Stomach (tissue), 9 donors: ENCODE results near the gene PRSS57. TPM values are rescaled to one million over a fixed set of nuclear protein-coding genes. Genes with fewer than 3 reads are reported as not detected.
A peak's percentile ranks its signal among the peaks of the same experiment; 100 is the strongest.

Experiments used
- DNase-seq, 2 donors: peaks; one replicate each; pipeline versions ENCODE4 v3.0.0 to v3.0.0-alpha.2; 2013 to 2019
- H3K27ac ChIP-seq, 5 donors: fragments of 200-600 bp in 4 of 5; sonication (generic) in 4 of 5; one replicate each; pipeline ENCODE4 v1.5.1; 2013 to 2019; ENCODE audit warnings: mild to moderate bottlenecking in 1 of 5, moderate library complexity in 1 of 5
- H3K27me3 ChIP-seq, 3 donors: fragments of 200-600 bp; sonication (generic); one replicate each; pipeline ENCODE4 v1.5.1; 2017 to 2019; ENCODE audit warnings: mixed run types in 1 of 3
- H3K36me3 ChIP-seq, 4 donors: fragments of 200-600 bp; sonication (generic); 1 replicate in 3 of 4; 2 replicates in 1 of 4; pipeline ENCODE4 v1.5.1; 2016 to 2019
- H3K4me1 ChIP-seq, 4 donors: fragments of 200-600 bp; sonication (generic); one replicate each; pipeline ENCODE4 v1.5.1; 2016 to 2019
- H3K4me3 ChIP-seq, 4 donors: fragments of 200-600 bp; sonication (generic) in 3 of 4; one replicate each; pipeline ENCODE4 v1.5.1; 2016 to 2019; ENCODE audit warnings: mild to moderate bottlenecking in 1 of 4
- H3K9me3 ChIP-seq, 4 donors: fragments of 200-600 bp; sonication (generic); one replicate each; pipeline ENCODE4 v1.5.1; 2016 to 2019
- CTCF ChIP-seq, 7 experiments: fragments of 450-650 bp in 4 of 7; fragments of 200-600 bp in 3 of 7; sonication (generic) in 3 of 7; IDR thresholded peaks; one replicate each; pipeline ENCODE4 v1.5.1; 2016 to 2019; ENCODE audit warnings: antibody characterized with exemption in 7 of 7, control low read depth in 2 of 7, mild to moderate bottlenecking in 1 of 7
- EP300 ChIP-seq: sonication (generic); formaldehyde crosslinking; IDR thresholded peaks from one replicate; pipeline ENCODE4 v1.6.1; 2017; ENCODE audit warnings: antibody characterized with exemption
- POLR2A ChIP-seq, 4 donors: fragments of 450-650 bp; IDR thresholded peaks; one replicate each; pipeline ENCODE4 v1.6.1; 2016; ENCODE audit warnings: antibody characterized with exemption in 4 of 4, control low read depth in 2 of 4, mild to moderate bottlenecking in 1 of 4, moderate library complexity in 1 of 4
- POLR2AphosphoS5 ChIP-seq, 3 donors: sonication (generic); formaldehyde crosslinking; IDR thresholded peaks; one replicate each; pipeline ENCODE4 v1.6.1; 2016; ENCODE audit warnings: antibody characterized with exemption in 3 of 3
- WGBS, 5 donors: extraction: QIAGEN DNeasy Blood & Tissue Kit in 3 of 5; methylation state at CpG; one replicate each; pipeline versions ENCODE4 v1.1.5 to v1.1.7; 2013 to 2018; 5-methylcytosine and 5-hydroxymethylcytosine counted together
- intact Hi-C: fragments of 100-400 bp; cut with DNase I; formaldehyde crosslinking; loops from one replicate; pipeline ENCODE4 v1.15.1; 2023; ENCODE audit warnings: low total_unique reads
- polyA plus RNA-seq, 3 donors: library from polyadenylated mRNA; stranded (reverse); fragments of 200-250 nt; gene quantifications; one replicate each; pipeline ENCODE4 v1.2.3, GENCODE V29; 2013
- total RNA-seq, 5 donors: library from RNA; depleted of rRNA; stranded (reverse); fragments of >200 nt; gene quantifications; one replicate each; pipeline versions ENCODE4 v1.1.0 to v1.2.3, GENCODE V29; 2014 to 2016
- donor health status: healthy with polysubstance abuse.
- donor health status: Bipolar disorder and iron deficiency.
- donor health status: healthy.

The PRSS57 gene
- total and polyA plus RNA-seq, 8 donors, result not detected

- H3K4me3 ChIP-seq, result peak overlapping the region in 1 of 4 donors; percentile 4
- TF ChIP-seq EP300 (no peak), POLR2A (IDR thresholded peaks at IDR 0.05) (no peak), CTCF (IDR thresholded peaks at IDR 0.05) (no peak), POLR2AphosphoS5 (IDR thresholded peaks at IDR 0.05) (no peak)
- no peak for DNase-seq
- no peak overlapping the region for H3K27ac ChIP-seq
- H3K36me3 ChIP-seq, result no peaks in the 10 kb centered on the region
- 35 to 41% (median 40%) methylated on average over 33 to 41 of the region's 41 CpGs for WGBS, 5 donors
- H3K9me3 ChIP-seq, result no peaks in the 10 kb centered on the region
- intact Hi-C loops, result no loop called here
- H3K27me3 ChIP-seq, result peaks cover 0 to 34% (median 13%) of the 10 kb centered on the region in 3 donors
- no peaks in the 10 kb centered on the region for H3K4me1 ChIP-seq
Measured at GRCh38 chr19:694481-695351, 536 bp downstream of the PRSS57 start.

- TF ChIP-seq CTCF (IDR thresholded peaks at IDR 0.05) (no peak), EP300 (no peak), POLR2AphosphoS5 (IDR thresholded peaks at IDR 0.05) (no peak), POLR2A (IDR thresholded peaks at IDR 0.05) (no peak)
- no peak for DNase-seq
- 70 to 78% (median 77%) methylated on average over 17 to 18 of the region's 18 CpGs for WGBS, 5 donors
Measured at GRCh38 chr19:690203-690602, 5.0 kb downstream of the PRSS57 start.

GRCh38 chr19:688992-689391 is 6.3 kb downstream of the PRSS57 start:
- intact Hi-C loops, result no loop called here
- WGBS, 5 donors, result 72 to 90% (median 83%) methylated on average over 15 to 17 of the region's 17 CpGs
- TF ChIP-seq CTCF (IDR thresholded peaks at IDR 0.05), result no peak
- no peak for TF ChIP-seq POLR2AphosphoS5 (IDR thresholded peaks at IDR 0.05)
- TF ChIP-seq POLR2A (IDR thresholded peaks at IDR 0.05), result no peak
- no peak for TF ChIP-seq EP300
- no peaks in the 10 kb centered on the region for H3K9me3 ChIP-seq
- no peak overlapping the region for H3K27ac ChIP-seq
- H3K27me3 ChIP-seq, result no peaks in the 10 kb centered on the region
- no peak overlapping the region for H3K4me3 ChIP-seq
- H3K4me1 ChIP-seq, result no peaks in the 10 kb centered on the region
- DNase-seq, result no peak
- H3K36me3 ChIP-seq, result no peaks in the 10 kb centered on the region

More at GRCh38 chr19:690203-690602, 5.0 kb downstream of the PRSS57 start:
- Histone ChIP-seq H3K9me3 (no peaks in the 10 kb centered on the region), H3K27ac (no peak overlapping the region), H3K27me3 (peaks cover 0 to 8% (median 6%) of the 10 kb centered on the region in 3 donors), H3K4me1 (no peaks in the 10 kb centered on the region), H3K4me3 (no peak overlapping the region), H3K36me3 (no peaks in the 10 kb centered on the region)
- intact Hi-C loops, result no loop called here

GRCh38 chr19:688214-688613 is 7.0 kb downstream of the PRSS57 start:
- Histone ChIP-seq H3K27ac (no peak overlapping the region), H3K4me3 (no peak overlapping the region), H3K9me3 (no peaks in the 10 kb centered on the region), H3K4me1 (no peaks in the 10 kb centered on the region), H3K27me3 (no peaks in the 10 kb centered on the region), H3K36me3 (no peaks in the 10 kb centered on the region)
- 55 to 79% (median 72%) methylated on average over 15 of the region's 15 CpGs for WGBS, 5 donors
- no peak for TF ChIP-seq CTCF (IDR thresholded peaks at IDR 0.05)
- TF ChIP-seq POLR2A (IDR thresholded peaks at IDR 0.05), result no peak
- no peak for TF ChIP-seq EP300
- no peak for TF ChIP-seq POLR2AphosphoS5 (IDR thresholded peaks at IDR 0.05)
- intact Hi-C loops, result no loop called here
- DNase-seq, result no peak
